GM12891 (cell line): ENCODE measurements around the gene AIM2.

Experiments
- POLR2A ChIP-seq: IDR thresholded peaks from 2 replicates; pipeline ENCODE4 v1.6.1; 2011; ENCODE audit warnings: low read depth, low read length, control low read depth
- POLR2AphosphoS5 ChIP-seq: IDR thresholded peaks from 2 replicates; pipeline ENCODE4 v1.6.1; 2011; ENCODE audit warnings: low read depth, low read length, control low read depth
- TAF1 ChIP-seq: IDR thresholded peaks from 2 replicates; pipeline ENCODE4 v1.6.1; 2011; ENCODE audit warnings: low read depth, low read length, control low read depth

GRCh38 chr1:159089184-159089791 is 12.7 kb upstream of the AIM2 start:
- TF ChIP-seq POLR2AphosphoS5 (no peak), POLR2A (no peak), TAF1 (no peak)
